Tibial nerve (tissue), 4 donors: Measurements from ENCODE around the gene RFC2. TPM values are rescaled to one million over a fixed set of nuclear protein-coding genes. Genes with fewer than 3 reads are reported as not detected.
"Not testable (repeated sequence)": the region's sequence is repeated elsewhere in the genome, so short reads cannot be mapped to it uniquely, and the experiment has no call there.

Source experiments
- DNase-seq, 2 donors: peaks; one replicate each; pipeline ENCODE4 v3.0.0-alpha.2; 2019; ENCODE audit warnings: low spot score in 2 of 2
- H3K27ac ChIP-seq, 4 donors: fragments of 200-600 bp; sonication (generic) in 3 of 4; one replicate each; pipeline ENCODE4 v1.5.1; 2017 to 2019; ENCODE audit warnings: mild to moderate bottlenecking in 1 of 4
- H3K27me3 ChIP-seq, 2 donors: fragments of 200-600 bp; sonication (generic) in 1 of 2; one replicate each; pipeline versions ENCODE4 v1.5.1 to v1.6.0; 2017 to 2019
- H3K36me3 ChIP-seq, 3 donors: fragments of 200-600 bp; sonication (generic); one replicate each; pipeline ENCODE4 v1.5.1; 2018 to 2019
- H3K4me1 ChIP-seq, 4 donors: fragments of 200-600 bp; sonication (generic) in 3 of 4; one replicate each; pipeline ENCODE4 v1.5.1; 2017 to 2019
- H3K4me3 ChIP-seq, 4 donors: fragments of 200-600 bp; sonication (generic) in 3 of 4; one replicate each; pipeline ENCODE4 v1.5.1; 2017 to 2019; ENCODE audit warnings: mild to moderate bottlenecking in 1 of 4, moderate library complexity in 1 of 4
- H3K9me3 ChIP-seq, 4 donors: fragments of 200-600 bp; sonication (generic) in 3 of 4; one replicate each; pipeline ENCODE4 v1.5.1; 2017 to 2019
- EP300 ChIP-seq, 2 donors: sonication (generic); formaldehyde crosslinking; IDR thresholded peaks; one replicate each; pipeline ENCODE4 v1.6.1; 2017; ENCODE audit warnings: antibody characterized with exemption in 2 of 2, mild to moderate bottlenecking in 1 of 2
- POLR2A ChIP-seq, 2 donors: fragments of 450-650 bp; IDR thresholded peaks; one replicate each; pipeline ENCODE4 v1.6.1; 2017; ENCODE audit warnings: antibody characterized with exemption in 2 of 2, mild to moderate bottlenecking in 2 of 2, moderate library complexity in 2 of 2
- WGBS, 2 donors: methylation state at CpG; one replicate each; pipeline ENCODE4 v1.1.5; 2018; 5-methylcytosine and 5-hydroxymethylcytosine counted together
- total RNA-seq, 4 donors: library from RNA; depleted of rRNA; stranded (reverse); fragments of >200 nt; gene quantifications; one replicate each; pipeline ENCODE4 v1.1.0, GENCODE V29; 2016
- TF ChIP-seq, protein P1 (sequence below), 5 experiments: fragments of 200-600 bp in 3 of 5; fragments of 450-650 bp in 2 of 5; sonication (generic) in 3 of 5; IDR thresholded peaks; one replicate each; pipeline ENCODE4 v1.5.1; 2016 to 2019; ENCODE audit warnings: antibody characterized with exemption in 5 of 5, mild to moderate bottlenecking in 3 of 5, moderate library complexity in 2 of 5

The RFC2 gene
- total RNA-seq, 4 donors from 2014 or later = 8.4 to 25.1 (median 14.1) TPM

DNA sequence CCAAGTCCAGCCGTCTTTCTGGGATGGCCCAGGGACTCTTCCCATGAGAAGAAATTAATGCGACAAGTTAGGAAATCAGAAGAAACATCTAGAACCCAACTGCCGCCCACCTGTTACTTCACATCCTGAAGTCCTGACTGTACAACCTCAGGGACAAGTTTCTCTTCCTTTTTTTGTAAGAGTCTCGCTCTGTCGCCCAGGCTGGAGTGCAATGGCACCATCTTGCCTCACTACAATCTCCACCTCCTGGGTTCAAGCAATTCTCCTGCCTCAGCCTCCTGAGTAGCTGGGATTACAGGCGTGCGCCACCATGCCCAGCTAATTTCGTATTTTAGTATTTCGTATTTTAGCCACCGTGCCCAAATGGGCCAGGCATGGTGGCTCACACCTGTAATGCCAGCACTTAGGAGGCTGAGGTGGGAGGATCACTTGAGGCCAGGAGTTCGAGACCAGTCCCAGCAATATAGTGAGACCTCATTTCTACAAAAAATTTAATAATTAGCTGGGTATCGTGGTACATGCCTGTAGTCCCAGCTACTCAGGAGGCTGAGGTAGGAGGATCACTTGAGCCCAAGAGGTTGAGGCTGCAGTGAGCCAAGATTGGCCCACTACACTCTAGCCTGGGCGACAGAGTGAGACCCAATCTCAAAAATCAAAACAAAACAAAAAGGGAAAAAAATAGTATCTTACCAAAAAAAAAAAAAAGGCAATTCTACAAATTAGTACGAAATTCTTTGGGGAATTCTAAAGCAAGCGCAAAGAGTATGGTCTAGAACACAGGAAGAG lies 23.6 kb downstream of the RFC2 start:
- H3K9me3 ChIP-seq = no peaks in the 10 kb centered on the region
- DNase-seq = no peak
- TF ChIP-seq, protein P1, sequence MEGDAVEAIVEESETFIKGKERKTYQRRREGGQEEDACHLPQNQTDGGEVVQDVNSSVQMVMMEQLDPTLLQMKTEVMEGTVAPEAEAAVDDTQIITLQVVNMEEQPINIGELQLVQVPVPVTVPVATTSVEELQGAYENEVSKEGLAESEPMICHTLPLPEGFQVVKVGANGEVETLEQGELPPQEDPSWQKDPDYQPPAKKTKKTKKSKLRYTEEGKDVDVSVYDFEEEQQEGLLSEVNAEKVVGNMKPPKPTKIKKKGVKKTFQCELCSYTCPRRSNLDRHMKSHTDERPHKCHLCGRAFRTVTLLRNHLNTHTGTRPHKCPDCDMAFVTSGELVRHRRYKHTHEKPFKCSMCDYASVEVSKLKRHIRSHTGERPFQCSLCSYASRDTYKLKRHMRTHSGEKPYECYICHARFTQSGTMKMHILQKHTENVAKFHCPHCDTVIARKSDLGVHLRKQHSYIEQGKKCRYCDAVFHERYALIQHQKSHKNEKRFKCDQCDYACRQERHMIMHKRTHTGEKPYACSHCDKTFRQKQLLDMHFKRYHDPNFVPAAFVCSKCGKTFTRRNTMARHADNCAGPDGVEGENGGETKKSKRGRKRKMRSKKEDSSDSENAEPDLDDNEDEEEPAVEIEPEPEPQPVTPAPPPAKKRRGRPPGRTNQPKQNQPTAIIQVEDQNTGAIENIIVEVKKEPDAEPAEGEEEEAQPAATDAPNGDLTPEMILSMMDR (IDR thresholded peaks at IDR 0.05) = no peak
- peaks cover 0 to 95% (median 4%) of the 10 kb centered on the region in 3 donors for H3K36me3 ChIP-seq
- no peak overlapping the region for H3K4me3 ChIP-seq
- WGBS, 2 donors = 94 to 95% methylated on average over 15 of the region's 15 CpGs
- H3K27me3 ChIP-seq = no peaks in the 10 kb centered on the region
- H3K27ac ChIP-seq = peak overlapping the region in 1 of 4 donors; percentile 2
- H3K4me1 ChIP-seq = no peaks in the 10 kb centered on the region

DNA sequence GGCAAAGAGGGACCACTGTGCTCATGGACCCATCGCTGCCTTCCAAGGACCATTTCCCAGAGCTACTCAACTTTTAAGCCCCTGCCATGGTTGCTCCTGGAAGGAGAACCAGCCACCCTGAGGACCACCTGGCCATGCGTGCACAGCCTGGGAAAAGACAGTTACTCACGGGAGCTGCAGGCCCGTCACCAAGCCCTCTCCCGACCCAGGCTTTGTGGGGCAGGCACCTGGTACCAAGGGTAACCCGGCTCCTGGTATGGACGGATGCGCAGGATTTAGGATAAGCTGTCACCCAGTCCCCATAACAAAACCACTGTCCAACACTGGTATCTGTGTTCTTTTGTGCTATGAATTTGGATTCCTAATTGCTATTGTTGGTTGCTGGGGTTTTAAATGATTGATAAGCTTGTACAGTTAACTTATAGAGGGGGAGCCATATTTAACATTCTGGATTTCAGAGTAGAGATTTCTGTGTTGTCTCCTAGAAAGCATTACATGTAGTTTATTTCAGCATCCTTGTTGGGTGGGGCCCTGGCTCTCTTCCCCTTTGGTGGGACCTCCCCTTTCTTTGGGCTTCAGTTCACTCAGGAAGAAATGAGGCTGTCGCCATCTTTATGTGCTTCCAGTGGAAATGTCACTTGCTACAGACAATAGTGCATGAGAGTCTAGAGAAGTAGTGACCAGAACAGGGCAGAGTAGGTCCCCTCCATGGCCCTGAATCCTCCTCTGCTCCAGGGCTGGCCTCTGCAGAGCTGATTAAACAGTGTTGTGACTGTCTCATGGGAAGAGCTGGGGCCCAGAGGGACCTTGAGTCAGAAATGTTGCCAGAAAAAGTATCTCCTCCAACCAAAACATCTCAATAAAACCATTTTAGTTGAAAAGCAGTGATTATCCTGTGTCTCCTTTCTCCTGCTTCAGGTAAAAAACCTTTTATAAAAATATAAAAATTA lies 25.0 kb downstream of the RFC2 start:
- Histone ChIP-seq H3K36me3 (peaks cover 0 to 95% (median 0%) of the 10 kb centered on the region in 3 donors), H3K27me3 (no peaks in the 10 kb centered on the region), H3K4me1 (no peaks in the 10 kb centered on the region), H3K4me3 (no peak overlapping the region), H3K27ac (no peak overlapping the region), H3K9me3 (no peaks in the 10 kb centered on the region)
- no peak for DNase-seq
- WGBS, 2 donors = 93 to 95% methylated on average over 9 of the region's 9 CpGs
- TF ChIP-seq, protein P1 (IDR thresholded peaks at IDR 0.05) = no peak
- TF ChIP-seq EP300 (IDR thresholded peaks at IDR 0.05) (no peak), POLR2A (IDR thresholded peaks at IDR 0.05) (no peak)

DNA sequence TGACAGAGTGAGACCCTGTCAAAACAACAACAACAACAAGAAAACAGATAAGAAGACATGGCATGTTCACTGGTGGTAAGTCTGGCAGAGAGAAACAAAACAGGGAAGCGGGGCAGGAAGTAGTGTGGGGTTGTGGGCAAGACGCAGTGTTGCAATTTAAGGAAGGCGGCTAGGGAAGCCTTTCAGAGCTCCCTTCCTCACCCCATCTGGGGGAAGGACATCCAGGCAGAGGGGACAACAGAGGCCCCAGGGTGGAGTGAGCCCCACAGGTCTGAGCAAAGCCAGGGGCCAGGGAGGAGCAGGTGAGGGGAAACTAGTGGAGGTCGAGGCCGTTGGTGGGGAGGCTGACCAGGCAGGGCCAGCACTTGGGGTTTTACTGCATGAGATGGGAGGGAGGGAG lies 27.6 kb downstream of the RFC2 start:
- DNase-seq = no peak
- Histone ChIP-seq H3K9me3 (no peaks in the 10 kb centered on the region), H3K36me3 (peaks cover 0 to 79% (median 0%) of the 10 kb centered on the region in 3 donors)

DNA sequence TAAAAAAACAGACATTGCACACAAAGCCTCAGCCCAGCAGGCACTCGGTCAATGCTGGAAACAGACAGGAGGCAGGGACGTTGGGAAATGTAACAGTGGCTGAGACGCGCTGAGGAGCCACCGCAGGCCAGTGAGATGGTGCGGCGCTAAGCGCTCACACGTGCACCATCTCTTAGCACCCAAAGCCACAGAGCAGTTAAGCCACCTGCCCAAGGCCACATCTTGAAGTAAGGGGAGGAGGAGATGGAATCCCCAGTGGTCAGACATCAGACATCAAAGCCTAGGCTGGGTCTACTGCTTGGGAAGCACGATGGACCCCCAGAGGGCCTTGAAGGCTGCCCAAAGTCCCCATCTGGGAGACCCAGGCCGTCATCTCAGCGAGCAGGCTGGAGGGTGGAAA lies 28.8 kb downstream of the RFC2 start:
- 86 to 87% methylated on average over 12 of the region's 12 CpGs for WGBS, 2 donors
- H3K27ac ChIP-seq = no peak overlapping the region
- H3K4me1 ChIP-seq = no peaks in the 10 kb centered on the region
- no peak overlapping the region for H3K4me3 ChIP-seq
- H3K9me3 ChIP-seq = no peaks in the 10 kb centered on the region
- H3K36me3 ChIP-seq = peaks cover 0 to 67% (median 0%) of the 10 kb centered on the region in 3 donors
- H3K27me3 ChIP-seq = no peaks in the 10 kb centered on the region
- TF ChIP-seq, protein P1 (IDR thresholded peaks at IDR 0.05) = no peak
- TF ChIP-seq POLR2A (IDR thresholded peaks at IDR 0.05) = no peak
- no peak for TF ChIP-seq EP300 (IDR thresholded peaks at IDR 0.05)
- no peak for DNase-seq

More for the DNA sequence above, 27.6 kb downstream of the RFC2 start:
- Histone ChIP-seq H3K27ac (no peak overlapping the region), H3K4me1 (no peaks in the 10 kb centered on the region), H3K4me3 (no peak overlapping the region), H3K27me3 (no peaks in the 10 kb centered on the region)
- TF ChIP-seq POLR2A (IDR thresholded peaks at IDR 0.05) (no peak), EP300 (IDR thresholded peaks at IDR 0.05) (peak in 1 of 2 donors; percentile 52)
- 84 to 85% methylated on average over 5 of the region's 5 CpGs for WGBS, 2 donors

DNA sequence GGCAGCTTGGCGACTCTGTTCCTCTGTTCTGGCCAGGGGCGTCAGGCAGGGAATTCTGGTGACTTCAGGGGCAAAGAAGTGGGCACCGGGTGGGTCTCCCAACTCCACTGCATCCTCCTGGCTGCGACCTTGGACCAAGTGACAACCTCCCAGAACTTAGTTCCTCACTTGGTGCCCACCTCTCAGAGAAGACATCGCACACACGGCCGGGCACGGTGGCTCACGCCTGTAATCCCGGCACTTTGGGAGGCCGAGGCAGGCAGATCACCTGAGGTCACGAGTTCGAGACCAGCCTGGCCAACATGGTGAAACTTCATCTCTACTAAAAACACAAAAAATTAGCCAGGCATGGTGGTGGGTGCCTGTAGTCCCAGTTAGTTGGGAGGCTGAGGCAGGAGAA lies 29.3 kb downstream of the RFC2 start:
- not testable (repeated sequence) for H3K9me3 ChIP-seq
- 92 to 98% methylated on average over 12 to 13 of the region's 13 CpGs for WGBS, 2 donors

DNA sequence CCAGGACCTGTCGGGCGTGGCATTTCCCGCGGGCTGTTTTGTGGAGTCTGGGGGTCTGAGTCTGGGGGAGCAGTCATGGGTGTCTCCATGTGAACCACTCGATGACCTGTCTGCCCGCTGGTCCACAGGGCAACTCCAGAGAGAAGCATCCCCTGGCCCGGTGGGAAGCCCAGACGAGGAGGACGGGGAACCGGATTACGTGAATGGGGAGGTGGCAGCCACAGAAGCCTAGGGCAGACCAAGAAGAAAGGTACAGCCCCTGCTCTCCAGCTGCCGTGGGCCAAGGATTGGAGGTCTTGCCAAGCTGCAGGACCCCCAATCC lies 29.7 kb downstream of the RFC2 start:
- 87 to 95% methylated on average over 9 to 12 of the region's 12 CpGs for WGBS, 2 donors
- H3K27me3 ChIP-seq = no peaks in the 10 kb centered on the region
- no peak overlapping the region for H3K4me3 ChIP-seq
- no peaks in the 10 kb centered on the region for H3K4me1 ChIP-seq
- no peak overlapping the region for H3K27ac ChIP-seq
- H3K9me3 ChIP-seq = no peaks in the 10 kb centered on the region
- no peak for TF ChIP-seq POLR2A (IDR thresholded peaks at IDR 0.05)
- TF ChIP-seq, protein P1 (IDR thresholded peaks at IDR 0.05) = no peak
- peaks cover 0 to 57% (median 0%) of the 10 kb centered on the region in 3 donors for H3K36me3 ChIP-seq
- DNase-seq = no peak

More for the DNA sequence above, 29.3 kb downstream of the RFC2 start:
- not testable (repeated sequence) for H3K27me3 ChIP-seq, H3K4me3 ChIP-seq, DNase-seq, H3K4me1 ChIP-seq, H3K27ac ChIP-seq
- H3K36me3 ChIP-seq = peaks cover 0 to 62% (median 0%) of the 10 kb centered on the region in 3 donors
